Measurements from ENCODE around the gene F2R. TPM values are rescaled to one million over a fixed set of nuclear protein-coding genes. Genes with fewer than 3 reads are reported as not detected.

Gene F2R
- total and polyA plus RNA-seq, 2 donors (not counting 3 experiments of a cell fraction or from before 2014, with no cell fraction given): 342 to 599 TPM

- no peak for FAIRE-seq
- Histone ChIP-seq H3K27me3 (ENCODE audit: control insufficient read depth in 2 of 2, insufficient read depth in 2 of 2, low read length in 2 of 2) (no peaks in the 10 kb centered on the region), H2AFZ (ENCODE audit: low read depth, low read length) (no peak overlapping the region), H3K36me3 (ENCODE audit: control insufficient read depth in 2 of 2, extremely low read depth in 1 of 2, insufficient read depth in 2 of 2, low read length in 2 of 2) (no peaks in the 10 kb centered on the region), H3K4me3 (replicated peaks in 1 of 3; ENCODE audit: insufficient read depth in 1 of 3, low read depth in 1 of 3, low read length in 3 of 3) (no peak overlapping the region), H3K9ac (replicated peaks; ENCODE audit: extremely low read depth, insufficient read depth, low read length) (no peak overlapping the region), H3K9me1 (replicated peaks; ENCODE audit: control insufficient read depth, extremely low read depth, insufficient read depth, low read length) (no peaks in the 10 kb centered on the region), H3K4me2 (ENCODE audit: insufficient read depth, low read length) (no peak overlapping the region), H3K27ac (ENCODE audit: insufficient read depth, low read depth, low read length) (no peak overlapping the region), H3K79me2 (ENCODE audit: control insufficient read depth, insufficient read depth, low read length) (no peaks in the 10 kb centered on the region), H3K9me3 (replicated peaks; ENCODE audit: control insufficient read depth, insufficient read depth, low read length) (no peaks in the 10 kb centered on the region), H4K20me1 (replicated peaks; ENCODE audit: control insufficient read depth, extremely low read depth, insufficient read depth, low read length) (no peaks in the 10 kb centered on the region), H3K4me1 (ENCODE audit: control insufficient read depth, extremely low read depth, insufficient read depth, low read length) (peaks cover 23% of the 10 kb centered on the region)
- POLR2A ChIA-PET: no interaction called here
- dilution Hi-C loops (cut with MboI; ENCODE audit: extremely low pct_ligation_motif_present, low sequenced_read_pairs) (loop anchor here (25.0 kb wide), 1 partner anchor 131 kb away; the partner anchor contains the start of gene F2RL1), intact Hi-C loops (cut with micrococcal nuclease) (no loop called here)
- TF ChIP-seq FOS (IDR thresholded peaks at IDR 0.05; ENCODE audit: borderline replicate concordance, insufficient read depth, low read length) (no peak), CTCF (IDR thresholded peaks at IDR 0.05; ENCODE audit: extremely low read depth in 1 of 2, insufficient read depth in 1 of 2, low read depth in 1 of 2, low read length in 2 of 2) (no peak), MAX (IDR thresholded peaks at IDR 0.05; ENCODE audit: insufficient read depth, insufficient read length) (no peak), MYC (IDR thresholded peaks at IDR 0.05; ENCODE audit: low read depth, low read length) (no peak), EZH2 (IDR thresholded peaks at IDR 0.05; ENCODE audit: borderline replicate concordance, low read depth, low read length, severe bottlenecking) (no peak), POLR2A (IDR thresholded peaks at IDR 0.05; ENCODE audit: low read depth, low read length) (no peak), GATA2 (IDR thresholded peaks at IDR 0.05; ENCODE audit: insufficient read depth, insufficient read length, low read depth, low read length) (no peak), POLR2AphosphoS5 (IDR thresholded peaks at IDR 0.05; ENCODE audit: insufficient read depth, low read depth, low read length) (no peak), JUN (IDR thresholded peaks at IDR 0.05; ENCODE audit: borderline replicate concordance, insufficient read depth, insufficient read length, low read depth) (no peak)
- no peak for DNase-seq (ENCODE audit: low read depth, low spot score)
- BruUV-seq (replicated peaks): no TSS peak
- CTCF ChIA-PET: no interaction called here
These were observed 34.6 kb upstream of the F2R start for GRCh38 chr5:76681287-76681686.

All from endothelial cell of umbilical vein (primary cell).